ENCODE data around the gene ADAM19. TPM values are rescaled to one million over a fixed set of nuclear protein-coding genes. Genes with fewer than 3 reads are reported as not detected.

The ADAM19 gene
- total and polyA plus RNA-seq, 2 of the 4 experiments (the other 2 are of a cell fraction), result 35.5 to 49.2 TPM

DNA sequence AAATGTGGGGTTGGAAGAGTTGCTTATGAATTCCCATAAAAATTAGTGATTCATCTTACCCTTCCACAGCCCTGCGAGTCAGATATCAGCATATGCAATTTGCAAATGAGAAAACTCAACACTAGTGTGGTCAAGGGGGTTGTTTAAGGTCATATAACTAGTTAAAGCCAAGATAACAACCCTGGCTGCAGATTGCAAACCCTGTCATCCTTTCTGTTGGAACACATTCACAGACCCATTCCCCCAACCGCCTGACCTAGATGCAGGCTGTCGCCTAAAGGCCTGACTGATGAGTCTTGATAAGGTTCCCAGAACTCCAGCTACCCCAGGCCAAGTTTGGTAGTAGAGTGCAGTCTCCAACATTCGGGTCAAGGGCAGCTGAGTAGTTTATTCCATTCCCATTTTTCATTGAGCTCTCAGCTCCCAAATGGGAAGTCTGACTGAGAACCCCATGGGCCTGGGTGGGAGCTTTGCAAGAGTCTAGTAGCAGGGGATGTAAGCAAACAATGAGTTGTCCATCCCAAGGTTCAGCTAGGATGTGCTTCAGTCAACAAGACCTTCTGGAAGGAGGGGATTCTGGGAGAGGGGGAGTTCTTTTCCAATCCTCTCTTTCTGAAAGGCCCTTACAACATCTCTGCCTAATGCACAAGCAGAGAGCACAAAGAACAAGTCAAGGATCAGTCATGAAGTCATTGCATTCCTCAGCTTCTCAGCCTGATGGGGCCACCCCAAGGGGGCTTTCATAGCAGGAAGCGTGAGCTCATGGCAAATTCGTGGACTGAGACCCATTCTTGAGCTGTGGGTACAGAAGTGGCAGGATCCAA, 40.3 kb downstream of the ADAM19 start:
- Histone ChIP-seq H2BK5ac (ENCODE audit: low read depth, low read length, poor library complexity, severe bottlenecking) (peak overlapping the region; percentile 41), H3K14ac (replicated peaks; ENCODE audit: low read depth, low read length) (peak overlapping the region; percentile 45), H3K9ac (ENCODE audit: low read depth, low read length) (no peak overlapping the region), H3K4ac (ENCODE audit: low read depth, low read length) (0 out of 2 replicates have a peak overlapping the region, but pooled peaks have one; percentile 22), H2AK5ac (ENCODE audit: low read depth, low read length) (peak overlapping the region; percentile 33; the same call in 1 of the 2 replicates), H4K5ac (ENCODE audit: low read depth, low read length) (0 out of 2 replicates have a peak overlapping the region, but pooled peaks have one; percentile 11), H4K20me1 (ENCODE audit: insufficient read depth, low read length) (peaks cover under 1% of the 10 kb centered on the region; the same call in 1 of the 2 replicates), H3K79me1 (ENCODE audit: low read depth in 1 of 2, low read length in 2 of 2) (peaks cover 36 to 87% of the 10 kb centered on the region in 2 experiments), H3K27ac (ENCODE audit: insufficient read depth, low read length) (peak overlapping the region; percentile 47; the same call in 1 of the 2 replicates), H4K91ac (ENCODE audit: insufficient read depth, low read depth, low read length) (no peak overlapping the region; the same call in 1 of the 2 replicates), H3K4me2 (ENCODE audit: low read depth, low read length) (no peak overlapping the region), H2BK120ac (ENCODE audit: low read depth, low read length) (0 out of 2 replicates have a peak overlapping the region, but pooled peaks have one; percentile 9), H3K36me3 (ENCODE audit: control insufficient read depth, insufficient read depth, low read length) (peaks cover 20% of the 10 kb centered on the region), H2AFZ (replicated peaks; ENCODE audit: low read length, poor library complexity) (no peak overlapping the region), H3K23ac (ENCODE audit: low read depth, low read length) (peak overlapping the region; percentile 53), H3K4me1 (ENCODE audit: control insufficient read depth, insufficient read depth, low read length) (peaks cover 16% of the 10 kb centered on the region), H3K9me1 (ENCODE audit: insufficient read depth, low read length) (peaks cover 37% of the 10 kb centered on the region), H3K18ac (ENCODE audit: low read depth, low read length) (peak overlapping the region; percentile 61), H2BK15ac (ENCODE audit: low read depth, low read length) (no peak overlapping the region; the same call in 2 of the 3 replicates), H2AK9ac (replicated peaks; ENCODE audit: low read depth, low read length, poor library complexity) (peak overlapping the region; percentile 47), H3K27me3 (ENCODE audit: control insufficient read depth, insufficient read depth, low read length) (no peaks in the 10 kb centered on the region), H4K8ac (ENCODE audit: low read depth in 2 of 2, low read length in 2 of 2) (peak overlapping the region in 1 of 2 experiments; percentile 60; a peak in 2 of 4 replicates), H2BK20ac (ENCODE audit: low read depth, low read length) (no peak overlapping the region), H3K4me3 (ENCODE audit: insufficient read depth, low read depth, low read length) (no peak overlapping the region), H3K56ac (ENCODE audit: extremely low read depth, insufficient read depth, low read length) (no peak overlapping the region), H3K9me3 (ENCODE audit: control insufficient read depth, insufficient read depth, low read length) (no peaks in the 10 kb centered on the region)
- dilution Hi-C loops (cut with HindIII; ENCODE audit: low sequenced_read_pairs, unreplicated experiment) (no loop called here), in situ Hi-C loops (cut with MboI; ENCODE audit: low sequenced_read_pairs) (no loop called here), intact Hi-C loops (cut with micrococcal nuclease) (no loop called here)
- ChIA-PET POLR2A (ENCODE audit: unreplicated experiment) (no interaction called here), CTCF (no interaction called here)
- no CpG with 5 or more reads among the region's 6 CpGs for WGBS, 2 experiments (ENCODE audit: extremely low coverage in 2 of 2, insufficient read length in 1 of 2)
- no TSS peak for BruUV-seq (replicated peaks)
- peak; percentile 56 for DNase-seq
- ATAC-seq (ENCODE audit: low read depth), result peak; percentile 63
- TF ChIP-seq RAD21 (IDR thresholded peaks at IDR 0.05; ENCODE audit: low read length) (no peak), MAFK (IDR thresholded peaks at IDR 0.05; ENCODE audit: low read depth, low read length) (no peak), SMC3 (IDR thresholded peaks at IDR 0.05; ENCODE audit: low read depth, low read length) (no peak), USF2 (IDR thresholded peaks at IDR 0.05; ENCODE audit: low read depth, low read length) (no peak), BHLHE40 (IDR thresholded peaks at IDR 0.05; ENCODE audit: low read depth, low read length) (no peak), MAZ (IDR thresholded peaks at IDR 0.05; ENCODE audit: borderline replicate concordance, low read depth, low read length) (no peak), RFX5 (IDR thresholded peaks at IDR 0.05; ENCODE audit: low read depth, low read length) (no peak), NFE2L2 (IDR thresholded peaks at IDR 0.05; ENCODE audit: low read depth, low read length) (no peak), POLR2A (IDR thresholded peaks at IDR 0.05; ENCODE audit: low read depth, low read length) (no peak), CHD1 (IDR thresholded peaks at IDR 0.05; ENCODE audit: low read depth, low read length) (no peak), RCOR1 (IDR thresholded peaks at IDR 0.05; ENCODE audit: insufficient replicate concordance, low read length) (no peak), MXI1 (IDR thresholded peaks at IDR 0.05; ENCODE audit: borderline replicate concordance, low read depth, low read length) (no peak), CEBPB (IDR thresholded peaks at IDR 0.05; ENCODE audit: low read depth, low read length) (no peak)
- TF ChIP-seq, protein P1, sequence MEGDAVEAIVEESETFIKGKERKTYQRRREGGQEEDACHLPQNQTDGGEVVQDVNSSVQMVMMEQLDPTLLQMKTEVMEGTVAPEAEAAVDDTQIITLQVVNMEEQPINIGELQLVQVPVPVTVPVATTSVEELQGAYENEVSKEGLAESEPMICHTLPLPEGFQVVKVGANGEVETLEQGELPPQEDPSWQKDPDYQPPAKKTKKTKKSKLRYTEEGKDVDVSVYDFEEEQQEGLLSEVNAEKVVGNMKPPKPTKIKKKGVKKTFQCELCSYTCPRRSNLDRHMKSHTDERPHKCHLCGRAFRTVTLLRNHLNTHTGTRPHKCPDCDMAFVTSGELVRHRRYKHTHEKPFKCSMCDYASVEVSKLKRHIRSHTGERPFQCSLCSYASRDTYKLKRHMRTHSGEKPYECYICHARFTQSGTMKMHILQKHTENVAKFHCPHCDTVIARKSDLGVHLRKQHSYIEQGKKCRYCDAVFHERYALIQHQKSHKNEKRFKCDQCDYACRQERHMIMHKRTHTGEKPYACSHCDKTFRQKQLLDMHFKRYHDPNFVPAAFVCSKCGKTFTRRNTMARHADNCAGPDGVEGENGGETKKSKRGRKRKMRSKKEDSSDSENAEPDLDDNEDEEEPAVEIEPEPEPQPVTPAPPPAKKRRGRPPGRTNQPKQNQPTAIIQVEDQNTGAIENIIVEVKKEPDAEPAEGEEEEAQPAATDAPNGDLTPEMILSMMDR (conservative IDR thresholded peaks at IDR 0.05; ENCODE audit: low read depth, low read length), result no peak
